EL (cell line): ENCODE measurements around the gene KIAA0513.

Experiments
- DNase-seq: peaks from one replicate; pipeline ENCODE4 v3.0.0-alpha.2; 2016

The KIAA0513 gene

DNA sequence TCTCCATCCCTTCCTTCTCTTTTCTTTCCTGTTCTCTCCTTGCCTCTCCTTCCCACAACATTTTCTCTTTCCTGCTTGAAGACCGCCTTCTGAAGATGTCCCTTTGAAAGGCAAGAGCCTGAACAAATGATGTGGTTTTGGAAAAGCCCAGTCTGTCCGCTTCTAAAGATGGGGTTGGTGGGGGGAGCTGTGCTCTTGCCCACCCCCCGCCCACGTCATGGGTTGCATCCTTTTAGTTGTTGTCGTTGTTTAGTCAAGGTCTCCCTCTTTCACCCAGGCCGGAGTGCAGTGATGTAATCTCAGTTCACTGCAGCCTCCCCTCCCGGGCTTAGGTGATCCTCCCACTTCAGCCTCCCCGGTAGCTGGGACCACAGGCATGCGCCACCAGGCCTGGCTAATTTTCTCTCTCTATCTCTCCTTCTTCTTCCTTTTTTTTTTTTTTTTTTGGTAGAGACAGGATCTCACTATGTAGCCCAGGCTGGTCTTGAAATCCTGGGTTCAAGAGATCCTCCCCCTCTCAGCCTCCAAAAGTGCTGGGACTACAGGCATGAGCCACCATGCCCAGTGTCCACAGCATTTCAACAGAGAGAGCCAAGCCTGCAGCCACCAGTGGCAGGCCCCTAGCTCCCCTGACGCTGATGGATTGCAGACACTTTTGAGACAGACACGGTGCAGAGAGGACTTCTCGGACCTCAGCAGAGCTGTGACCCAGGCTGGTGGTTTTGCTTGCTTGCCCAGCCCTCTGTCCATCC, 110.7 kb downstream of the KIAA0513 start:
- DNase-seq = no peak

DNA sequence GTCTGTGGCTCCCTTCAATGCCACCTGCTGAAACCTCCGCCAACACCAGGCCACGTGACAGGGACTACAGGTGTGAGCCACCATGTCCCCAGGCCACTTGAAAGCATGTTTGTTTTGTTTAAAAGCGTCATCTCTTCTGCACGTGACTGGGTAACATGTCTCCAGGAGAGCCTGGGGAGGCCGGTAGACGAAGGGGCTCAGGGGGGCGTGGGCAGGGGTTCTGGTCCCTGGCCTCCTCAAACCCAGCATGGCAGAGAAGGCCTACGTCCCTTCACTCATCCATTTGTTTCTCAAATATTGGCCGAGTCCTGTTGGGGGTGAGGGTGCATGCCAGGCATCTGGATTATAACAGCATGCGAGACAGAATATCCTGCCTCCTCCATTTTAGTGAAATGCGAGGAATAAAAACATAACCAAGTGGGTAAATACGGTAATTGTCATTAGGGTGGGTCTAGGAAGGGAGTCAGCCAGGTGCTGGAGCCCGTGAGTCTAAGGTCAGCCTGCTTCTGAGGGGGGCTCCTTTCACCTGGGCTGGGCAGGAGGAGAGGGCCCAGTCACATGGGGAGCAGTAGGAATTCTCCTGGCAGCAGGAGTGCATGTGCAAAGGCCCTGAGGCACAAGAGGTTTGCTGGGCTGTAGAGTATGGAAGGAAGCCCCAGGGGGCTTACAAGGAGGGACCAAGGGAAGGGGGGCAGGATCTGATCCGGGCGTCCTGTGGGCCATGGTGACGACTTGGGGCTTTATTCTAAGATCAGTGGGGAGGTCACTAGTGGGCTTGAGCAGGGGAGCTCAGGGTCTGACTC, 111.4 kb downstream of the KIAA0513 start:
- DNase-seq = no peak

DNA sequence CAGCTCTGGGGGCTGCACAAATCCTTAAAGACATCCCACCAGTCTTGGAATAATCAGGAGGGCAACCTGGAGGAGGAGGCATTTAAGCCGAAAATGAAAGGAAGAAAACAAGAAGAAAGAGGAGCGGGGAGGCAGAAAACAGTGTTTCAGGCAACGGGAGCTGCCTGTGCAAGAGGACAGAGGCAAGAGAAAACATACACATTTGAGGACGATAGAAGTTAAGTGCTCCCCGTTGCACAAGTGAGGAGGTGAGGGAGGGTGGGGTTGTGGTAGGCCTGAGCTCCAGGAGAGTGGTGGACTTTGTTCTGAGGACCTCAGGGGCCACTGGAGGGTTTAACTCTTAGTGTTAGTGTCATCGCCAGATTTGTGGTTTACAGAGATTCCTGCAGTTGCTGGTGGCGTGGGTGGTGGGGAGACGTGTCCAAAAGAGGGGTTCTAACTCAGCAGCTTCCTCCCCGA, 112.3 kb downstream of the KIAA0513 start:
- no peak for DNase-seq

DNA sequence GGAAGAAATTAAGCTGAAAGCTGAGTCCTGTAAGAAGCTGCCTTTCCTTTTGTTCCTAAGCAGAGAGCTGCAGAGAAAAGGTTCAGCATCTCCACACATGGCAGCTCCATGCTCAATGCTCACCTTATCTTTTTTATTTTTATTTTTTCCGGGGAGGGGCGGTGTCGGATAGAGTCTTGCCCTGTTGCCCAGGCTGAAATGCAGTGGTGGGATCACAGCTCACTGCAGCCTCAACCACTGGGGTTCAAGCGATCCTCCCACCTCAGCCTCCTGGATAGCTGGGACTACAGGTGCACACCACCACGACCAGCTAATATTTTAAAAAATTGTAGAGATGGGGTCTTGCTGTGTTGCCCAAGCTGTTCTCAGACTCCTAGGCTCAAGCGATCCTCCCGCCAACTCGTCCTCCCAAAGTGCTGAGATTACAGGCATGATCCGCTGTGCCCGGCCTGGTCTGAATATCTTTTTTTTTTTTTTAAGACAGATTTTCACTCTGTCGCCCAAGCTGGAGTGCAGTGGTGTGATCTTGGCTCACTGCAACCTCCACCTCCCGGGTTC, 112.9 kb downstream of the KIAA0513 start:
- no peak for DNase-seq

DNA sequence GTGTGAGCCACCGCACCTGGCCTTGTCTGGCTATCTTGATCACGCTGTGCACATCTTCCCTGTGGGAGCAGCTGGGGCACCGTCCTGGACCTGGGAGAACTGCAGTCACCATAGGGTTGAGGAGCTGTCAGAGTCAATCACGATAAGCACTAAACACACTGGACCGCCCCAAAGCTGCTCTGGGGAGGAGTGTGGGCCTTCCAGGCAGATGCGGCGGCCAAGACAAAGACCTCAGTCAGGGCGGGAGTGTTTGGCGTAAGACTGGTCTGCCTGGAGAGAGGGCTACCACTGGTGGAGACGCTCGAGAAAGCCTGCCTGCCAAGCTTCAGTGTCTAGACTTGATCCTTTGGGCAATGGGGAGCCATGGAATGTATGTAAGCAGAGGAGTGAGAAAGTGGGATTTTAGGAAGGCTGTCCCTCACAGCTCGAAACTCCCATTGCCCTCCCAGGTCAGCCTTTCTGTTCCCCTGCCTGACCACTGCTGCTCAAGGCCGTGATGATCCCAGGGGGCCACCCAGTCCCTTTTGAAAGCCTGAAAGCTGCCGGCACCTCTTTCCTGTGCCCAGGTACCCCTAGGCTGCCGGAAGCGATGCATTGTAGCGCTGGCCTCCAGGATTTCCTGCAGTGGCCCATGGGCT, 114.0 kb downstream of the KIAA0513 start:
- DNase-seq = no peak

DNA sequence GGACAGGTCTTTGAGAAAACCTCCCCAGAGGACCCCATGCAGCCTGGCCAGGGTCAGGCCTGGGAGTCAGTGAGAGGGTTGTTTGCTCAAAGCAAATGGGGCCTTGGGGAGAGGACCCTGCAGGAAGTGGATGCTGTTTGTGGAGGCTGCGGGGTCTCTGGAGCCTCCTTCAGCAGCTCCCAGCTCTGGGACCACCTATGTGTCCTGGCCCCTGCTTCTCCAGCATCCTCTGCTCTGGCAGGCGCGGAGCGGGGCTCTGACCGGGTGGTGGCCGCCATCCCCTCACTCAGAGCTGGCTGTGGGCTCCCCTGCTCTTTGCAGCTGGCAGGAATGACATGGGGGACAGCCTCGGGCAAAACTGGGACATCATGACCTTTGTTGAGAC, 114.5 kb downstream of the KIAA0513 start:
- no peak for DNase-seq

DNA sequence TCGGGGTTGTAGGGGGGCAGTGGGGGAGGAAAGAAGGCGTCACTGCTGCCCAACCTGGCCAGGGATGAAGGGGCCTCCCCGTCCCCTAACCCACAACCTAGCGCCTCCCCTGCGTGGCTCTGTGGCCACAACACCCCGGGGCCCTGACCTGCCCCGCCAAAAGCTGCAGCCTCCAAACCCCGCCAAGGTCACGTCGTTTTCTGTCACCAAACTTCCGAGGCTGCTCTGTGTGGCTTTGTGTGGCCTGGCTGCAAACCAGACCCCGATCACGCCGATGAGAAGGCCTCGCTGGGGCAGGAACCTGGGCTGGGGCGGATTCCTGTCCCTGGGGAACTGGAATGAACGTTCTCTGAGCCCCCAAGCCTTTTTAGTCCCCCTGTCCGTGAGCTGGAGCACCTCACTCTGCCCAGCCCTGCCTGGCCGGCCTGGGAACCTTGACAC, 115.2 kb downstream of the KIAA0513 start:
- DNase-seq = no peak
